ENCODE results near the gene COL16A1.
"Not testable (repeated sequence)": the region's sequence is repeated elsewhere in the genome, so short reads cannot be mapped to it uniquely, and the experiment has no call there.

The COL16A1 gene

GRCh38 chr1:31732751-31733289 is 29.0 kb upstream of the COL16A1 start:
- DNase-seq: no peak

GRCh38 chr1:31732343-31732742 is 28.5 kb upstream of the COL16A1 start:
- DNase-seq: no peak

- no peak for DNase-seq
Measured at GRCh38 chr1:31731049-31731565, 27.3 kb upstream of the COL16A1 start.

- no peak for DNase-seq
Measured at GRCh38 chr1:31730336-31731048, 26.7 kb upstream of the COL16A1 start.

- DNase-seq: no peak
Measured at GRCh38 chr1:31727849-31728248, 24.0 kb upstream of the COL16A1 start.

- DNase-seq: no peak
Measured at GRCh38 chr1:31727195-31727594, 23.4 kb upstream of the COL16A1 start.

- no peak for DNase-seq
Measured at GRCh38 chr1:31726715-31727114, 22.9 kb upstream of the COL16A1 start.

- no peak for DNase-seq
Measured at GRCh38 chr1:31725777-31726535, 22.1 kb upstream of the COL16A1 start.

- DNase-seq: no peak
Measured at GRCh38 chr1:31725134-31725533, 21.3 kb upstream of the COL16A1 start.

- no peak for DNase-seq
Measured at GRCh38 chr1:31723828-31724359, 20.1 kb upstream of the COL16A1 start.

GRCh38 chr1:31718327-31718897 is 14.6 kb upstream of the COL16A1 start:
- no peak for DNase-seq

- no peak for DNase-seq
Measured at GRCh38 chr1:31717341-31717740, 13.5 kb upstream of the COL16A1 start.

- peak; percentile 70 for DNase-seq
Measured at GRCh38 chr1:31715873-31716220, 12.0 kb upstream of the COL16A1 start.

GRCh38 chr1:31715087-31715872 is 11.5 kb upstream of the COL16A1 start:
- DNase-seq: peak; percentile 96

GRCh38 chr1:31714442-31715086 is 10.7 kb upstream of the COL16A1 start:
- DNase-seq: peak; percentile 42

- no peak for DNase-seq
Measured at GRCh38 chr1:31712630-31713029, 8.8 kb upstream of the COL16A1 start.

- no peak for DNase-seq
Measured at GRCh38 chr1:31712068-31712467, 8.3 kb upstream of the COL16A1 start.

GRCh38 chr1:31708324-31708723 is 4.5 kb upstream of the COL16A1 start:
- no peak for DNase-seq

GRCh38 chr1:31707711-31708110 is 3.9 kb upstream of the COL16A1 start:
- no peak for DNase-seq

GRCh38 chr1:31707059-31707600 is 3.3 kb upstream of the COL16A1 start:
- DNase-seq: not testable (repeated sequence)

- no peak for DNase-seq
Measured at GRCh38 chr1:31706384-31707058, 2.7 kb upstream of the COL16A1 start.

Data from SHP77 treated with DMSO at 0.1 percent for 48 hours (cell line).